GM12874 (cell line): ENCODE results near the gene FTO.

Source experiments
- CTCF ChIP-seq: IDR thresholded peaks from 2 replicates; pipeline ENCODE4 v1.5.1; 2011; ENCODE audit warnings: low read depth, mild to moderate bottlenecking, control low read depth, low read length, moderate library complexity; ENCODE audit not compliant: insufficient read depth

The FTO gene

GRCh38 chr16:53817812-53818550 lies 114.0 kb downstream of the FTO start:
- no peak for TF ChIP-seq CTCF

GRCh38 chr16:53821487-53821886 lies 117.5 kb downstream of the FTO start:
- no peak for TF ChIP-seq CTCF

GRCh38 chr16:53821957-53822625 lies 118.1 kb downstream of the FTO start:
- TF ChIP-seq CTCF: no peak

GRCh38 chr16:53822936-53823529 lies 119.1 kb downstream of the FTO start:
- no peak for TF ChIP-seq CTCF

- TF ChIP-seq CTCF: no peak
Observed at GRCh38 chr16:53826658-53827057, 122.7 kb downstream of the FTO start.

GRCh38 chr16:53827741-53828140 lies 123.8 kb downstream of the FTO start:
- TF ChIP-seq CTCF: no peak

GRCh38 chr16:53829186-53829747 lies 125.3 kb downstream of the FTO start:
- TF ChIP-seq CTCF: no peak
